ENCODE results near the gene ALCAM. TPM values are rescaled to one million over a fixed set of nuclear protein-coding genes. Genes with fewer than 3 reads are reported as not detected.

ALCAM gene
- total and polyA plus RNA-seq, 2 of the 8 experiments (the other 6 are each of a cell fraction or from before 2014, with no cell fraction given), result 10.8 to 33.0 TPM

DNA sequence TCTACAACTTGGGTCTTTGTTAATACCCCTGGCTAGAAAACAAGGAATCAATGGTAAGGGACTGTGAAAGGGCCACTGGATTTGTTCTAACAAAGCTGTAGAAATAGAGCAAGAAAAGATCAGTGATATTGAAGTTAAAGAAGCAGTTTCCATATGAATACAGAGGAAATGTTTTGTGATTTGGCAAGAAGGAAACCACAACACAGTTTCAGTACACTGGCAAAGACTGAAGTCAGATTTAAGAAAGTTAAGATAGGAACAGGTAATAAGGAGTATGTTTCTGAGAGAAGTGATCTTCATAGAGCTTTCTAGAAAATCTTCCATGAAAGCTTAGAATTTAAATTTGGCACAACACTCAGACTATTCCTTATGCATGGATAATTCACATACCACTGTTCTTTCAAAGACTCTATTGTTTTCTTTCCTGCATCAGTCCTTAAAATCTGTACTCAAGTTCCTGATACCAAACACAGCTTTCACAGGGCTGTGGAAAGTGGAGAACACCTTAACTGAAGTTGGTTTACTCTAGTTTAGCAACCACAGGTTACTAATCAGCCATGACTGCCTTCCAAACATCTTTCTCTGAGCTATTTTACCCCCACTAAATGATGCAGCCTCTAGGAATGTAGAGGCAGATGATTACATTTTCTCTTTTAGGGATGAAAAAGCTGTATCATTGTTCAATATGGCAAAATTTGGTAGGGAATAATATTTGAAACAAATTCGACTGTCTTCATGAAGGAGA, 32.4 kb upstream of the ALCAM start:
- WGBS, 2 experiments (ENCODE audit: extremely low coverage in 1 of 2, insufficient coverage in 1 of 2, insufficient read length in 1 of 2, insufficient replicate concordance in 2 of 2, low coverage in 1 of 2, low lambda C conversion rate in 2 of 2, missing lambda C conversion rate in 1 of 2), result 88% methylated on average over 1 of the region's 1 CpG; no CpG with 5 or more reads in 1 of the 2 experiments
- Histone ChIP-seq H3K4me3 (ENCODE audit: extremely low read depth in 1 of 4, insufficient read depth in 2 of 4, low read depth in 3 of 4, low read length in 4 of 4) (no peak overlapping the region), H3K23ac (ENCODE audit: insufficient read length) (no peak overlapping the region), H2BK12ac (ENCODE audit: low read depth, low read length) (no peak overlapping the region), H3K79me2 (ENCODE audit: control insufficient read depth in 1 of 2, insufficient read depth in 2 of 2, low read length in 2 of 2) (no peaks in the 10 kb centered on the region), H2BK120ac (replicated peaks; ENCODE audit: low read depth, low read length) (no peak overlapping the region), H3K27me3 (replicated peaks in 1 of 4; ENCODE audit: control insufficient read depth in 3 of 4, extremely low read depth in 1 of 4, insufficient read depth in 3 of 4, low read length in 3 of 4) (no peaks in the 10 kb centered on the region), H3K27ac (ENCODE audit: low read depth, low read length) (no peak overlapping the region), H4K91ac (replicated peaks; ENCODE audit: insufficient read length, low read length) (no peak overlapping the region), H4K8ac (ENCODE audit: extremely low read depth, insufficient read depth, low read length) (no peak overlapping the region), H3K23me2 (ENCODE audit: low read depth, low read length) (no peaks in the 10 kb centered on the region), H3K56ac (replicated peaks; ENCODE audit: insufficient read length, low read depth, low read length) (no peak overlapping the region), H2AK5ac (ENCODE audit: low read depth, low read length) (no peak overlapping the region), H3K9ac (replicated peaks in 1 of 4; ENCODE audit: extremely low read depth in 1 of 4, low read depth in 3 of 4, low read length in 3 of 4) (no peak overlapping the region), H3K18ac (ENCODE audit: extremely low read depth, low read length) (no peak overlapping the region), H3K4me1 (replicated peaks in 1 of 4; ENCODE audit: control insufficient read depth in 3 of 4, insufficient read depth in 4 of 4, low read length in 3 of 4) (no peaks in the 10 kb centered on the region), H2AFZ (ENCODE audit: low read length) (no peak overlapping the region), H3K14ac (ENCODE audit: insufficient read length) (no peak overlapping the region), H2BK5ac (ENCODE audit: low read depth, low read length) (no peak overlapping the region), H3K79me1 (ENCODE audit: low read depth, low read length) (no peaks in the 10 kb centered on the region), H3K4me2 (ENCODE audit: insufficient read depth in 1 of 2, low read depth in 2 of 2, low read length in 2 of 2) (no peak overlapping the region), H2BK15ac (ENCODE audit: low read length) (no peak overlapping the region), H4K20me1 (replicated peaks in 1 of 2; ENCODE audit: control insufficient read depth in 1 of 2, insufficient read depth in 2 of 2, low read length in 2 of 2) (no peaks in the 10 kb centered on the region), H4K5ac (ENCODE audit: insufficient read length, low read depth, low read length) (no peak overlapping the region), H3K36me3 (ENCODE audit: control insufficient read depth in 2 of 4, insufficient read depth in 4 of 4, low read length in 3 of 4) (no peaks in the 10 kb centered on the region), H3K9me3 (ENCODE audit: insufficient read depth in 2 of 2, low read depth in 1 of 2, low read length in 1 of 2) (peaks cover 0 to 8% of the 10 kb centered on the region in 2 experiments; a peak in 1 of 4 replicates), H3K4ac (replicated peaks; ENCODE audit: insufficient read length, low read depth, low read length) (no peak overlapping the region), H2BK20ac (ENCODE audit: low read length) (no peak overlapping the region)
- DNase-seq (ENCODE audit: low read depth in 1 of 2, low spot score in 2 of 2) (no peak), FAIRE-seq (no peak)
- ChIA-PET CTCF (ENCODE audit: partially characterized antibody) (no interaction called here), POLR2A (ENCODE audit: partially characterized antibody) (no interaction called here)
- no peak for TF ChIP-seq TAF1 (IDR thresholded peaks at IDR 0.05; ENCODE audit: low read depth, low read length)
- TF ChIP-seq EZH2 (IDR thresholded peaks at IDR 0.05; ENCODE audit: low read depth, low read length, severe bottlenecking), result no peak
- no peak for TF ChIP-seq CTBP2 (IDR thresholded peaks at IDR 0.05; ENCODE audit: borderline replicate concordance, insufficient read depth, insufficient read length, low read length)
- no peak for TF ChIP-seq TBP (IDR thresholded peaks at IDR 0.05; ENCODE audit: low read depth, low read length)
- TF ChIP-seq BRCA1 (IDR thresholded peaks at IDR 0.05; ENCODE audit: low read depth, low read length), result no peak
- no peak for TF ChIP-seq SP4 (IDR thresholded peaks at IDR 0.05; ENCODE audit: low read length)

Measured in H1 (cell line).